Esophagus squamous epithelium (tissue), 5 donors: ENCODE measurements around the gene TNFRSF25. TPM values are rescaled to one million over a fixed set of nuclear protein-coding genes. Genes with fewer than 3 reads are reported as not detected.

ENCODE experiments used
- DNase-seq: peaks from one replicate; lab custom pipeline; 2025; lab: John Stamatoyannopoulos, UW
- H3K27ac ChIP-seq, 4 donors: fragments of 200-600 bp; sonication (generic); one replicate each; pipeline ENCODE4 v1.5.1; 2016 to 2019; ENCODE audit warnings: mild to moderate bottlenecking in 1 of 4
- H3K27me3 ChIP-seq, 4 donors: fragments of 200-600 bp; sonication (generic); 1 replicate in 3 of 4; 2 replicates in 1 of 4; pipeline versions ENCODE4 v1.5.1 to v1.6.0; 2017 to 2021; ENCODE audit warnings: antibody characterized with exemption in 1 of 4
- H3K36me3 ChIP-seq, 3 donors: fragments of 200-600 bp; sonication (generic); one replicate each; pipeline ENCODE4 v1.5.1; 2016 to 2019
- H3K4me1 ChIP-seq, 3 donors: fragments of 200-600 bp; sonication (generic); one replicate each; pipeline ENCODE4 v1.5.1; 2017 to 2019
- H3K4me3 ChIP-seq, 4 donors: fragments of 200-600 bp; sonication (generic); 1 replicate in 3 of 4; 2 replicates in 1 of 4; pipeline ENCODE4 v1.5.1; 2016 to 2019; ENCODE audit warnings: mild to moderate bottlenecking in 2 of 4, moderate library complexity in 1 of 4
- H3K9me3 ChIP-seq, 3 donors: fragments of 200-600 bp; sonication (generic); one replicate each; pipeline ENCODE4 v1.5.1; 2016 to 2019
- CTCF ChIP-seq, 6 experiments: fragments of 450-650 bp in 4 of 6; fragments of 200-600 bp in 2 of 6; sonication (generic) in 2 of 6; IDR thresholded peaks; one replicate each; pipeline ENCODE4 v1.5.1; 2016 to 2019; ENCODE audit warnings: antibody characterized with exemption in 6 of 6, mild to moderate bottlenecking in 4 of 6, moderate library complexity in 4 of 6
- POLR2A ChIP-seq, 4 donors: fragments of 450-650 bp; IDR thresholded peaks; one replicate each; pipeline ENCODE4 v1.6.1; 2017; ENCODE audit warnings: antibody characterized with exemption in 4 of 4, mild to moderate bottlenecking in 4 of 4, moderate library complexity in 3 of 4
- WGBS, 2 donors: methylation state at CpG; one replicate each; pipeline ENCODE4 v1.1.5; 2018; 5-methylcytosine and 5-hydroxymethylcytosine counted together
- intact Hi-C: fragments of 100-400 bp; cut with DNase I; formaldehyde crosslinking; loops from one replicate; pipeline ENCODE4 v1.15.0; 2022
- total RNA-seq, 4 donors: library from RNA; depleted of rRNA; stranded (reverse); fragments of >200 nt; gene quantifications; one replicate each; pipeline ENCODE4 v1.1.0, GENCODE V29; 2016
- donor health status: DM: yes; HTN: yes; CAD: no.

TNFRSF25 gene
- total RNA-seq, 4 donors from 2014 or later: 22.1 to 47.3 (median 34.3) TPM

- WGBS, 2 donors: 84 to 87% methylated on average over 5 of the region's 5 CpGs
- Histone ChIP-seq H3K27me3 (peaks cover 0 to 29% (median 0%) of the 10 kb centered on the region in 4 donors), H3K36me3 (peaks cover 0 to 14% (median 0%) of the 10 kb centered on the region in 3 donors), H3K27ac (no peak overlapping the region), H3K9me3 (no peaks in the 10 kb centered on the region), H3K4me3 (no peak overlapping the region), H3K4me1 (peaks cover 12 to 49% (median 23%) of the 10 kb centered on the region in 3 donors)
- TF ChIP-seq POLR2A (IDR thresholded peaks at IDR 0.05): no peak
- no peak for TF ChIP-seq CTCF (IDR thresholded peaks at IDR 0.05)
- intact Hi-C loops: no loop called here
- DNase-seq: no peak
Observed at GRCh38 chr1:6481820-6482219, 15.8 kb upstream of the TNFRSF25 start.

- H3K27ac ChIP-seq: no peak overlapping the region
- 79 to 81% methylated on average over 20 to 22 of the region's 24 CpGs for WGBS, 2 donors
- no peak for DNase-seq
- peaks cover 0 to 37% (median 11%) of the 10 kb centered on the region in 3 donors for H3K4me1 ChIP-seq
- H3K36me3 ChIP-seq: peaks cover 0 to 56% (median 0%) of the 10 kb centered on the region in 3 donors
- no peaks in the 10 kb centered on the region for H3K27me3 ChIP-seq
- no peak overlapping the region for H3K4me3 ChIP-seq
- no peaks in the 10 kb centered on the region for H3K9me3 ChIP-seq
- no peak for TF ChIP-seq CTCF (IDR thresholded peaks at IDR 0.05)
- TF ChIP-seq POLR2A (IDR thresholded peaks at IDR 0.05): no peak
- intact Hi-C loops: no loop called here
Observed at GRCh38 chr1:6477039-6477820, 11.3 kb upstream of the TNFRSF25 start.

- intact Hi-C loops: no loop called here
- DNase-seq: no peak
- peaks cover 3 to 44% (median 14%) of the 10 kb centered on the region in 3 donors for H3K4me1 ChIP-seq
- H3K36me3 ChIP-seq: peaks cover 0 to 61% (median 0%) of the 10 kb centered on the region in 3 donors
- H3K4me3 ChIP-seq: no peak overlapping the region
- no peaks in the 10 kb centered on the region for H3K9me3 ChIP-seq
- no peak for TF ChIP-seq CTCF (IDR thresholded peaks at IDR 0.05)
- TF ChIP-seq POLR2A (IDR thresholded peaks at IDR 0.05): no peak
- peak overlapping the region in 3 of 4 donors; percentile 7 to 13 (median 8) for H3K27ac ChIP-seq
- H3K27me3 ChIP-seq: no peaks in the 10 kb centered on the region
- WGBS, 2 donors: 93% methylated on average over 5 of the region's 5 CpGs
Observed at GRCh38 chr1:6476483-6476882, 10.5 kb upstream of the TNFRSF25 start.

- no peaks in the 10 kb centered on the region for H3K27me3 ChIP-seq
- intact Hi-C loops: no loop called here
- peaks cover 10 to 53% (median 15%) of the 10 kb centered on the region in 3 donors for H3K4me1 ChIP-seq
- H3K4me3 ChIP-seq: no peak overlapping the region
- TF ChIP-seq CTCF (IDR thresholded peaks at IDR 0.05) (peak; percentile 76 to 94 (median 85)), POLR2A (IDR thresholded peaks at IDR 0.05) (no peak)
- peak overlapping the region in 2 of 4 donors; percentile 8 to 11 for H3K27ac ChIP-seq
- DNase-seq: no peak
- peaks cover 6 to 71% (median 7%) of the 10 kb centered on the region in 3 donors for H3K36me3 ChIP-seq
- 27% methylated on average over 6 of the region's 33 CpGs; no CpG with 5 or more reads in 1 of the 2 donors for WGBS, 2 donors
- no peaks in the 10 kb centered on the region for H3K9me3 ChIP-seq
Observed at GRCh38 chr1:6475381-6476133, 9.6 kb upstream of the TNFRSF25 start.
